Measurements from ENCODE around the gene MRPL32.
"Not testable (repeated sequence)": the region's sequence is repeated elsewhere in the genome, so short reads cannot be mapped to it uniquely, and the experiment has no call there.

The MRPL32 gene

GRCh38 chr7:42931834-42932651 lies at the start of gene MRPL32, which contains the start of gene PSMA2:
Gene MRPL32, plus strand, starts transcription at chr7:42932376. Its CDS starts 11 bp downstream, at chr7:42932387.
Gene PSMA2, minus strand, starts transcription at chr7:42932174. Its CDS starts 16 bp downstream, at chr7:42932158.
- peak; percentile 88 for TF ChIP-seq POLR2A (IDR thresholded peaks at IDR 0.05; ENCODE audit: low read depth, low read length)
- DNase-seq (ENCODE audit: insufficient read length, low spot score) (peak; percentile 95), FAIRE-seq (peak; percentile 98)

GRCh38 chr7:42883950-42884349 lies 48.2 kb upstream of the MRPL32 start:
- no peak for TF ChIP-seq POLR2A (IDR thresholded peaks at IDR 0.05; ENCODE audit: low read depth, low read length)
- DNase-seq (ENCODE audit: insufficient read length, low spot score) (no peak), FAIRE-seq (no peak)

- not testable (repeated sequence) for FAIRE-seq; DNase-seq (ENCODE audit: insufficient read length, low spot score)
These were observed 47.0 kb upstream of the MRPL32 start for GRCh38 chr7:42885183-42885582.

GRCh38 chr7:42886129-42886528 lies 46.0 kb upstream of the MRPL32 start:
- FAIRE-seq (peak; percentile 30), DNase-seq (ENCODE audit: insufficient read length, low spot score) (no peak)
- TF ChIP-seq POLR2A (IDR thresholded peaks at IDR 0.05; ENCODE audit: low read depth, low read length), result no peak

- TF ChIP-seq POLR2A (IDR thresholded peaks at IDR 0.05; ENCODE audit: low read depth, low read length), result no peak
- FAIRE-seq (no peak), DNase-seq (ENCODE audit: insufficient read length, low spot score) (no peak)
These were observed 45.2 kb upstream of the MRPL32 start for GRCh38 chr7:42886893-42887505.

- no peak for FAIRE-seq
- TF ChIP-seq POLR2A (IDR thresholded peaks at IDR 0.05; ENCODE audit: low read depth, low read length), result no peak
- DNase-seq (ENCODE audit: insufficient read length, low spot score), result no peak
These were observed 38.6 kb upstream of the MRPL32 start for GRCh38 chr7:42893346-42894240.

GRCh38 chr7:42900842-42901241 lies 31.3 kb upstream of the MRPL32 start:
- FAIRE-seq, result no peak
- no peak for DNase-seq (ENCODE audit: insufficient read length, low spot score)
- no peak for TF ChIP-seq POLR2A (IDR thresholded peaks at IDR 0.05; ENCODE audit: low read depth, low read length)

- no peak for TF ChIP-seq POLR2A (IDR thresholded peaks at IDR 0.05; ENCODE audit: low read depth, low read length)
- FAIRE-seq (no peak), DNase-seq (ENCODE audit: insufficient read length, low spot score) (no peak)
These were observed 29.8 kb upstream of the MRPL32 start for GRCh38 chr7:42902331-42902730.

GRCh38 chr7:42906181-42906580 lies 26.0 kb upstream of the MRPL32 start:
- no peak for DNase-seq (ENCODE audit: insufficient read length, low spot score)
- no peak for FAIRE-seq
- no peak for TF ChIP-seq POLR2A (IDR thresholded peaks at IDR 0.05; ENCODE audit: low read depth, low read length)

GRCh38 chr7:42907316-42907715 lies 24.9 kb upstream of the MRPL32 start:
- no peak for DNase-seq (ENCODE audit: insufficient read length, low spot score)
- no peak for FAIRE-seq
- TF ChIP-seq POLR2A (IDR thresholded peaks at IDR 0.05; ENCODE audit: low read depth, low read length), result no peak

- no peak for FAIRE-seq
- no peak for DNase-seq (ENCODE audit: insufficient read length, low spot score)
- TF ChIP-seq POLR2A (IDR thresholded peaks at IDR 0.05; ENCODE audit: low read depth, low read length), result no peak
These were observed 21.9 kb upstream of the MRPL32 start for GRCh38 chr7:42910306-42910705.

GRCh38 chr7:42911454-42912447 lies 20.4 kb upstream of the MRPL32 start, which contains the start of gene C7orf25:
Gene C7orf25, minus strand, starts transcription at chr7:42912070. Its CDS starts 1,170 bp downstream, at chr7:42910900.
- peak; percentile 96 for DNase-seq (ENCODE audit: insufficient read length, low spot score)
- peak; percentile 69; the same call in 1 of the 2 replicates for TF ChIP-seq POLR2A (IDR thresholded peaks at IDR 0.05; ENCODE audit: low read depth, low read length)
- no peak for FAIRE-seq

- no peak for DNase-seq (ENCODE audit: insufficient read length, low spot score)
- TF ChIP-seq POLR2A (IDR thresholded peaks at IDR 0.05; ENCODE audit: low read depth, low read length), result no peak
- FAIRE-seq, result no peak
These were observed 18.6 kb upstream of the MRPL32 start for GRCh38 chr7:42913591-42913990.
